ENCODE results near the gene WDR59.
A peak's percentile ranks its signal among the peaks of the same experiment; 100 is the strongest.

Gene WDR59

DNA sequence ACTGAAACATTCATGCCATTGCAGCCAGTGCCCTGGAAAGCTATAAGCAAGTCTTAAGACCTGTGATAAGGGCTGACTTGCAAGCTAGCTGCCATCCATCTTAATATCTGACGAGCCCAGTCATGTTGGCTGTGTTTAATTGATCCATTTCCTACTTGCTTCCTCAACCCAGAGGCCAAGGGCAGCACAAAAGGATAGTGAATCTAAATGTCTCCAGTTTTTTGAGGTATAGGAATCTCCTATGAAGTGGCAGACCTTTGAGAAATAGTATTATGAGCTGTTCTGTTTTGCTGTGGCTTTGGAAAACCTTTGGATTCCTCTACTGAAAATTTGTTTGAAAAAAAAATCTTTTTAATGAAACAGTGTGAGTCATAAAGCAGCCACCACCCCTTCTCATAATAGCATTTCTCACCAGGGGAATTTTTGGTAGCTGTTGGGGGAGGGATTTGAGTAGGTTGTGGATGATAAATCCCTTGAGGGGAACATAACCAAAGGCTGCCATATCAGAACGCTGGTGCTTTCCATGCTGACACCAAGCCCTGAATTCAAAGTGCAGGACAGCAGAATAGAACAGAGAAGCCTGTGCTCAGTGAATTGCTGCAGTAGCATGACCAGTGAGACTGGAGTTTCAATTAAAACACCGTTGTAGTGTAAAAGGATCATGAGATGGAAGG, 26.8 kb upstream of the WDR59 start:
- Histone ChIP-seq H3K4me3 (ENCODE audit: low read length, poor library complexity, severe bottlenecking) (peak overlapping the region; percentile 53), H3K9ac (ENCODE audit: low read depth, low read length, poor library complexity, severe bottlenecking) (peak overlapping the region; percentile 49), H3K36me3 (ENCODE audit: insufficient read depth, low read length) (peaks cover 11% of the 10 kb centered on the region; the same call in 1 of the 2 replicates), H3K9me3 (ENCODE audit: insufficient read depth, low read depth, low read length) (no peaks in the 10 kb centered on the region), H3K4me2 (ENCODE audit: low read depth, low read length, poor library complexity, severe bottlenecking) (peak overlapping the region; percentile 86), H4K20me1 (ENCODE audit: insufficient read depth, low read length, poor library complexity, severe bottlenecking) (peaks cover 97% of the 10 kb centered on the region), H3K4me1 (ENCODE audit: insufficient read depth, low read length, poor library complexity, severe bottlenecking) (peaks cover 61% of the 10 kb centered on the region), H2AFZ (ENCODE audit: low read length) (no peak overlapping the region), H3F3A (ENCODE audit: low read depth) (no peaks in the 10 kb centered on the region), H3K27me3 (ENCODE audit: insufficient read depth, low read length, poor library complexity, severe bottlenecking) (no peaks in the 10 kb centered on the region), H3K79me2 (ENCODE audit: insufficient read depth, low read length) (peaks cover 100% of the 10 kb centered on the region), H3K9me2 (replicated peaks; ENCODE audit: low read depth, low read length) (no peaks in the 10 kb centered on the region)
- no peak for TF ChIP-seq EZH2phosphoT487 (IDR thresholded peaks at IDR 0.05; ENCODE audit: borderline replicate concordance)
- TF ChIP-seq, protein P1, sequence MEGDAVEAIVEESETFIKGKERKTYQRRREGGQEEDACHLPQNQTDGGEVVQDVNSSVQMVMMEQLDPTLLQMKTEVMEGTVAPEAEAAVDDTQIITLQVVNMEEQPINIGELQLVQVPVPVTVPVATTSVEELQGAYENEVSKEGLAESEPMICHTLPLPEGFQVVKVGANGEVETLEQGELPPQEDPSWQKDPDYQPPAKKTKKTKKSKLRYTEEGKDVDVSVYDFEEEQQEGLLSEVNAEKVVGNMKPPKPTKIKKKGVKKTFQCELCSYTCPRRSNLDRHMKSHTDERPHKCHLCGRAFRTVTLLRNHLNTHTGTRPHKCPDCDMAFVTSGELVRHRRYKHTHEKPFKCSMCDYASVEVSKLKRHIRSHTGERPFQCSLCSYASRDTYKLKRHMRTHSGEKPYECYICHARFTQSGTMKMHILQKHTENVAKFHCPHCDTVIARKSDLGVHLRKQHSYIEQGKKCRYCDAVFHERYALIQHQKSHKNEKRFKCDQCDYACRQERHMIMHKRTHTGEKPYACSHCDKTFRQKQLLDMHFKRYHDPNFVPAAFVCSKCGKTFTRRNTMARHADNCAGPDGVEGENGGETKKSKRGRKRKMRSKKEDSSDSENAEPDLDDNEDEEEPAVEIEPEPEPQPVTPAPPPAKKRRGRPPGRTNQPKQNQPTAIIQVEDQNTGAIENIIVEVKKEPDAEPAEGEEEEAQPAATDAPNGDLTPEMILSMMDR (conservative IDR thresholded peaks at IDR 0.05; ENCODE audit: low read length) = no peak

DNA sequence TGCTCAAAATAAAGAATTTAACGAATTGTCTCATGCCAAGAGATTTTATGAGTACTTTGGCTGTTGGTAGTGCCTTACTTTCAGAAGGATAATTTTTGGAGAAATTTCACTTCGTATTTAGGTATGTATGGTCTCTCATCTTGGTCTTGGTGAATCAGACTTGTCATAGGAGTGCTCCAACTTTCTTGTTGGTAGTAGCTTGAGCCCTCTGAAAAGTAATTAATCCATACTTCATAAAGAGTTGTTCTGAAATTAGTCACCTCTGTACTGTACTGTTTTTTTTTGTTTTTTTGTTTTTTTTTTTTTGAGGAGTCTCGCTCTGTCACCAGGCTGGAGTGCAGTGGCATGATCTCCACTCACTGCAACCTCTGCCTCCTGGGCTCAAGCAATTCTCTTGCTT, 25.5 kb upstream of the WDR59 start:
- peak overlapping the region; percentile 0 for H3K4me3 ChIP-seq (ENCODE audit: low read length, poor library complexity, severe bottlenecking)
- no peaks in the 10 kb centered on the region for H3F3A ChIP-seq (ENCODE audit: low read depth)
- H2AFZ ChIP-seq (ENCODE audit: low read length) = no peak overlapping the region
- no peak for TF ChIP-seq EZH2phosphoT487 (IDR thresholded peaks at IDR 0.05; ENCODE audit: borderline replicate concordance)
- TF ChIP-seq, protein P1 (conservative IDR thresholded peaks at IDR 0.05; ENCODE audit: low read length) = no peak
- H3K27me3 ChIP-seq (ENCODE audit: insufficient read depth, low read length, poor library complexity, severe bottlenecking) = no peaks in the 10 kb centered on the region
- H4K20me1 ChIP-seq (ENCODE audit: insufficient read depth, low read length, poor library complexity, severe bottlenecking) = peaks cover 99% of the 10 kb centered on the region
- H3K9me3 ChIP-seq (ENCODE audit: insufficient read depth, low read depth, low read length) = no peaks in the 10 kb centered on the region
- H3K79me2 ChIP-seq (ENCODE audit: insufficient read depth, low read length) = peaks cover 100% of the 10 kb centered on the region
- H3K9me2 ChIP-seq (replicated peaks; ENCODE audit: low read depth, low read length) = no peaks in the 10 kb centered on the region
- no peak overlapping the region for H3K9ac ChIP-seq (ENCODE audit: low read depth, low read length, poor library complexity, severe bottlenecking)
- H3K4me2 ChIP-seq (ENCODE audit: low read depth, low read length, poor library complexity, severe bottlenecking) = peak overlapping the region; percentile 86
- peaks cover 73% of the 10 kb centered on the region for H3K4me1 ChIP-seq (ENCODE audit: insufficient read depth, low read length, poor library complexity, severe bottlenecking)
- H3K36me3 ChIP-seq (ENCODE audit: insufficient read depth, low read length) = peaks cover 12% of the 10 kb centered on the region; the same call in 1 of the 2 replicates

DNA sequence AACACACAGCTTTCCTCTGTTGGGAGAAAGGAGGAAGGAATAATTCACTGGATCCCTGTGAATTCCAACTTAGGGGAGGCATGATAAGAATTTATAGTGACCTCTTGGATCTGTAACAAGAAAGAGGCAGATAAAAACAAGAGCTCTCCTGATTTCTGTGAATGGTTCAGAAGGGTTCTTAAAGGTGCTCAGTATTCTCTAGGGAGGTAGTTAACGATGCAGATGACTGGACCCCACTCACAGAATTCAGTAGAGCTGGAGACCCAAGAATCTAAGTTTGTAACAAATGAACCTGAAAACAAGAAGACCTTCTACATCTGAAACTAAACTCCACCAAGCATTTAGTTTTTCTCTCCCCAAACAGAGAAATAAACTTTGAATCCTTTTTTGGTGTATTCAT, 22.5 kb upstream of the WDR59 start:
- Histone ChIP-seq H3K4me2 (ENCODE audit: low read depth, low read length, poor library complexity, severe bottlenecking) (peak overlapping the region; percentile 86), H3K9me2 (replicated peaks; ENCODE audit: low read depth, low read length) (no peaks in the 10 kb centered on the region), H2AFZ (ENCODE audit: low read length) (no peak overlapping the region), H3K27me3 (ENCODE audit: insufficient read depth, low read length, poor library complexity, severe bottlenecking) (no peaks in the 10 kb centered on the region), H3K4me3 (ENCODE audit: low read length, poor library complexity, severe bottlenecking) (peak overlapping the region; percentile 100), H3F3A (ENCODE audit: low read depth) (no peaks in the 10 kb centered on the region), H3K9me3 (ENCODE audit: insufficient read depth, low read depth, low read length) (no peaks in the 10 kb centered on the region), H4K20me1 (ENCODE audit: insufficient read depth, low read length, poor library complexity, severe bottlenecking) (peaks cover 100% of the 10 kb centered on the region), H3K4me1 (ENCODE audit: insufficient read depth, low read length, poor library complexity, severe bottlenecking) (peaks cover 79% of the 10 kb centered on the region), H3K9ac (ENCODE audit: low read depth, low read length, poor library complexity, severe bottlenecking) (peak overlapping the region; percentile 99), H3K36me3 (ENCODE audit: insufficient read depth, low read length) (peaks cover 25% of the 10 kb centered on the region; the same call in 1 of the 2 replicates), H3K79me2 (ENCODE audit: insufficient read depth, low read length) (peaks cover 100% of the 10 kb centered on the region)
- TF ChIP-seq, protein P1 (conservative IDR thresholded peaks at IDR 0.05; ENCODE audit: low read length) = no peak
- TF ChIP-seq EZH2phosphoT487 (IDR thresholded peaks at IDR 0.05; ENCODE audit: borderline replicate concordance) = no peak

All from Loucy (cell line).